SK-N-SH treated with all-trans-retinoic acid at 6 μM for 48 hours (cell line): ENCODE measurements around the gene WASHC2C.
"Not testable (repeated sequence)": the region's sequence is repeated elsewhere in the genome, so short reads cannot be mapped to it uniquely, and the experiment has no call there.

Experiments used
- ARNTL ChIP-seq: fragments of 450-650 bp; formaldehyde crosslinking; IDR thresholded peaks from 2 replicates; pipeline ENCODE4 v1.5.0; 2020; ENCODE audit warnings: low read depth, mild to moderate bottlenecking, moderate library complexity, borderline replicate concordance
- CREB5 ChIP-seq: fragments of 250-450 bp; sonication (Bioruptor Pico); IDR thresholded peaks from 2 replicates; pipeline ENCODE4 v1.5.1; 2020; ENCODE audit warnings: low read depth, mild to moderate bottlenecking, moderate library complexity
- CSDC2 ChIP-seq: fragments of 250-450 bp; sonication (Bioruptor Pico); IDR thresholded peaks from 2 replicates; pipeline ENCODE4 v1.5.0; 2020; ENCODE audit warnings: mild to moderate bottlenecking, moderate library complexity
- CSRNP3 ChIP-seq: fragments of 250-450 bp; sonication (Bioruptor Pico); IDR thresholded peaks from 2 replicates; pipeline ENCODE4 v1.5.1; 2021; ENCODE audit warnings: mild to moderate bottlenecking, moderate library complexity
- GLIS3 ChIP-seq: fragments of 250-450 bp; sonication (Bioruptor Pico); IDR thresholded peaks from 2 replicates; pipeline ENCODE4 v1.5.0; 2020; ENCODE audit warnings: mild to moderate bottlenecking, moderate library complexity
- PATZ1 ChIP-seq: fragments of 250-450 bp; sonication (Bioruptor Pico); IDR thresholded peaks from 2 replicates; pipeline ENCODE4 v1.8.0; 2020; ENCODE audit warnings: mild to moderate bottlenecking, moderate library complexity, borderline replicate concordance
- POU6F1 ChIP-seq: fragments of 250-450 bp; sonication (Bioruptor Pico); IDR thresholded peaks from 2 replicates; pipeline ENCODE4 v1.8.0; 2021; ENCODE audit warnings: low read depth, mild to moderate bottlenecking, moderate library complexity, borderline replicate concordance
- PPARA ChIP-seq: fragments of 250-450 bp; sonication (Bioruptor Pico); IDR thresholded peaks from 2 replicates; pipeline ENCODE4 v1.5.0; 2020; ENCODE audit warnings: mild to moderate bottlenecking, borderline replicate concordance
- RARB ChIP-seq: fragments of 250-450 bp; sonication (Bioruptor Pico); IDR thresholded peaks from 2 replicates; pipeline ENCODE4 v1.8.0; 2021; ENCODE audit warnings: mild to moderate bottlenecking, moderate library complexity
- SNAI2 ChIP-seq: fragments of 250-450 bp; sonication (Bioruptor Pico); IDR thresholded peaks from 2 replicates; pipeline ENCODE4 v1.5.0; 2020; ENCODE audit warnings: mild to moderate bottlenecking, moderate library complexity
- TCF4 ChIP-seq: fragments of 250-450 bp; sonication (Bioruptor Pico); IDR thresholded peaks from 2 replicates; pipeline ENCODE4 v1.8.0; 2021; ENCODE audit warnings: mild to moderate bottlenecking, moderate library complexity, borderline replicate concordance
- ZFP3 ChIP-seq: fragments of 250-450 bp; sonication (Bioruptor Pico); IDR thresholded peaks from 2 replicates; pipeline ENCODE4 v1.5.0; 2020; ENCODE audit warnings: mild to moderate bottlenecking, moderate library complexity
- ZFP30 ChIP-seq: fragments of 450-650 bp; formaldehyde crosslinking; IDR thresholded peaks from 2 replicates; pipeline ENCODE4 v1.5.0; 2022; ENCODE audit warnings: mild to moderate bottlenecking, moderate library complexity
- ZNF565 ChIP-seq: fragments of 450-650 bp; formaldehyde crosslinking; conservative IDR thresholded peaks from 2 replicates; pipeline ENCODE4 v1.5.0; 2020; ENCODE audit warnings: low read depth, mild to moderate bottlenecking, moderate library complexity

GRCh38 chr10:45820107-45820830 lies 93.2 kb downstream of the WASHC2C start:
- TF ChIP-seq ZFP30 (CRISPR knock-in tag); ARNTL (CRISPR knock-in tag); PATZ1; CSDC2 (CRISPR knock-in tag); CREB5; POU6F1 (CRISPR knock-in tag); RARB (CRISPR knock-in tag); ZNF565 (CRISPR knock-in tag); CSRNP3 (CRISPR knock-in tag); SNAI2 (CRISPR knock-in tag); TCF4; PPARA (CRISPR knock-in tag); ZFP3; GLIS3 (CRISPR knock-in tag): not testable (repeated sequence)
